Caki2 (cell line): ENCODE data around the gene RANBP6. TPM values are rescaled to one million over a fixed set of nuclear protein-coding genes. Genes with fewer than 3 reads are reported as not detected.
A peak's percentile ranks its signal among the peaks of the same experiment; 100 is the strongest.

ENCODE experiments used
- DNase-seq: peaks from one replicate; pipeline ENCODE4 v3.0.0-alpha.2; 2015; ENCODE audit warnings: low read depth
- in situ Hi-C: cut with HindIII; loops from 2 replicates; pipeline ENCODE4 v1.10.0; 2016; ENCODE audit warnings: low sequenced_read_pairs, low pct_unique_long_range_greater_than_20kb, mixed read lengths
- total RNA-seq: library from RNA; depleted of rRNA; stranded (reverse); fragments of >200 nt; shearing (Covaris generic); gene quantifications from 2 replicates; pipeline ENCODE4 v1.2.3, GENCODE V29; 2014; ENCODE audit warnings: low replicate concordance; rRNA removed

RANBP6 gene
- total RNA-seq, 1 experiment from 2014 or later = 5.6 TPM

- in situ Hi-C loops = no loop called here
Observed at GRCh38 chr9:6014670-6015270, 654 bp downstream of the RANBP6 start.

GRCh38 chr9:6008169-6008979 is 7.0 kb downstream of the RANBP6 start:
- in situ Hi-C loops = no loop called here
- DNase-seq = peak; percentile 87

More at GRCh38 chr9:6014670-6015270, 654 bp downstream of the RANBP6 start:
- DNase-seq = peak; percentile 35

GRCh38 chr9:6007770-6008168 is 7.7 kb downstream of the RANBP6 start:
- in situ Hi-C loops = no loop called here
- peak; percentile 62 for DNase-seq

- peak; percentile 81 for DNase-seq
- in situ Hi-C loops = no loop called here
Observed at GRCh38 chr9:6007058-6007769, 8.2 kb downstream of the RANBP6 start.

GRCh38 chr9:6006749-6007057 is 8.7 kb downstream of the RANBP6 start:
- no peak for DNase-seq
- in situ Hi-C loops = no loop called here

GRCh38 chr9:6000955-6001354 is 14.5 kb downstream of the RANBP6 start:
- in situ Hi-C loops = no loop called here
- DNase-seq = no peak

- in situ Hi-C loops = no loop called here
- no peak for DNase-seq
Observed at GRCh38 chr9:5999443-6000101, 15.9 kb downstream of the RANBP6 start.

- DNase-seq = no peak
- in situ Hi-C loops = no loop called here
Observed at GRCh38 chr9:5994493-5994892, 20.9 kb downstream of the RANBP6 start.

- no peak for DNase-seq
Observed at GRCh38 chr9:5988265-5988664, 27.2 kb downstream of the RANBP6 start.

GRCh38 chr9:5983042-5983441 is 32.4 kb downstream of the RANBP6 start:
- in situ Hi-C loops = no loop called here

More at GRCh38 chr9:5988265-5988664, 27.2 kb downstream of the RANBP6 start:
- in situ Hi-C loops = no loop called here

GRCh38 chr9:5982317-5982716 is 33.1 kb downstream of the RANBP6 start:
- no peak for DNase-seq
- in situ Hi-C loops = no loop called here

More at GRCh38 chr9:5983042-5983441, 32.4 kb downstream of the RANBP6 start:
- no peak for DNase-seq

- DNase-seq = no peak
- in situ Hi-C loops = no loop called here
Observed at GRCh38 chr9:5978523-5978922, 36.9 kb downstream of the RANBP6 start.

GRCh38 chr9:5976674-5977397 is 38.6 kb downstream of the RANBP6 start:
- in situ Hi-C loops = no loop called here
- DNase-seq = no peak

- in situ Hi-C loops = no loop called here
- no peak for DNase-seq
Observed at GRCh38 chr9:5971740-5972139, 43.7 kb downstream of the RANBP6 start.

Other genes with a start within 250 kb of the RANBP6 start
- gene ERMP1, start 182.5 kb downstream of the RANBP6 start, total RNA-seq = 12.6 and 16.3 TPM in 2 replicates
- not detected in 2 replicates for gene MLANA, start 124.7 kb downstream of the RANBP6 start, total RNA-seq
- not detected in 2 replicates for gene IL33, start 200.2 kb upstream of the RANBP6 start, total RNA-seq